Type B pancreatic cell (in vitro differentiated cells): ENCODE results near the gene CCND1. TPM values are rescaled to one million over a fixed set of nuclear protein-coding genes. Genes with fewer than 3 reads are reported as not detected.
A peak's percentile ranks its signal among the peaks of the same experiment; 100 is the strongest.

Source experiments
- DNase-seq: peaks from one replicate; pipeline ENCODE4 v3.0.0; 2021; ENCODE audit warnings: mixed read lengths; ENCODE audit not compliant: unreplicated experiment; ENCODE audit errors: extremely low spot score
- H3K27ac Mint-ChIP-seq: 2 replicates; pipeline ENCODE4 v1.8.0; 2021; ENCODE audit warnings: mild to moderate bottlenecking, mixed read lengths
- H3K27me3 Mint-ChIP-seq: 2 replicates; pipeline ENCODE4 v1.8.0; 2021; ENCODE audit warnings: mixed read lengths
- H3K36me3 Mint-ChIP-seq: 2 replicates; pipeline ENCODE4 v1.8.0; 2021; ENCODE audit warnings: mixed read lengths
- H3K4me1 Mint-ChIP-seq: one replicate; pipeline ENCODE4 v1.8.0; 2021; ENCODE audit warnings: mixed read lengths; ENCODE audit not compliant: unreplicated experiment
- H3K4me3 Mint-ChIP-seq: 2 replicates; pipeline ENCODE4 v1.8.0; 2021; ENCODE audit warnings: mild to moderate bottlenecking, mixed read lengths
- H3K9me3 Mint-ChIP-seq: 2 replicates; pipeline ENCODE4 v1.8.0; 2021; ENCODE audit warnings: mixed read lengths
- total RNA-seq: library from RNA; stranded (reverse); gene quantifications from 2 replicates; pipeline ENCODE4 v1.2.1, GENCODE V29; 2021; ENCODE audit warnings: low replicate concordance
- TF ChIP-seq, protein P1 (sequence below): fragments of 200-600 bp; sonication (generic); conservative IDR thresholded peaks from 2 replicates; pipeline ENCODE4 v1.5.0; 2021; ENCODE audit warnings: antibody characterized with exemption, mild to moderate bottlenecking

CCND1 gene
- total RNA-seq, 1 donor from 2014 or later, result 299 TPM

GRCh38 chr11:69635804-69636511 is 5.0 kb upstream of the CCND1 start:
- Mint-ChIP-seq H3K27me3 (peaks cover 11% of the 10 kb centered on the region), H3K9me3 (no peaks in the 10 kb centered on the region), H3K4me3 (peak overlapping the region; percentile 84), H3K4me1 (peaks cover 13% of the 10 kb centered on the region), H3K27ac (peak overlapping the region; percentile 89), H3K36me3 (peaks cover 2% of the 10 kb centered on the region)
- DNase-seq, result no peak
- TF ChIP-seq, protein P1, sequence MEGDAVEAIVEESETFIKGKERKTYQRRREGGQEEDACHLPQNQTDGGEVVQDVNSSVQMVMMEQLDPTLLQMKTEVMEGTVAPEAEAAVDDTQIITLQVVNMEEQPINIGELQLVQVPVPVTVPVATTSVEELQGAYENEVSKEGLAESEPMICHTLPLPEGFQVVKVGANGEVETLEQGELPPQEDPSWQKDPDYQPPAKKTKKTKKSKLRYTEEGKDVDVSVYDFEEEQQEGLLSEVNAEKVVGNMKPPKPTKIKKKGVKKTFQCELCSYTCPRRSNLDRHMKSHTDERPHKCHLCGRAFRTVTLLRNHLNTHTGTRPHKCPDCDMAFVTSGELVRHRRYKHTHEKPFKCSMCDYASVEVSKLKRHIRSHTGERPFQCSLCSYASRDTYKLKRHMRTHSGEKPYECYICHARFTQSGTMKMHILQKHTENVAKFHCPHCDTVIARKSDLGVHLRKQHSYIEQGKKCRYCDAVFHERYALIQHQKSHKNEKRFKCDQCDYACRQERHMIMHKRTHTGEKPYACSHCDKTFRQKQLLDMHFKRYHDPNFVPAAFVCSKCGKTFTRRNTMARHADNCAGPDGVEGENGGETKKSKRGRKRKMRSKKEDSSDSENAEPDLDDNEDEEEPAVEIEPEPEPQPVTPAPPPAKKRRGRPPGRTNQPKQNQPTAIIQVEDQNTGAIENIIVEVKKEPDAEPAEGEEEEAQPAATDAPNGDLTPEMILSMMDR, result no peak

DNA sequence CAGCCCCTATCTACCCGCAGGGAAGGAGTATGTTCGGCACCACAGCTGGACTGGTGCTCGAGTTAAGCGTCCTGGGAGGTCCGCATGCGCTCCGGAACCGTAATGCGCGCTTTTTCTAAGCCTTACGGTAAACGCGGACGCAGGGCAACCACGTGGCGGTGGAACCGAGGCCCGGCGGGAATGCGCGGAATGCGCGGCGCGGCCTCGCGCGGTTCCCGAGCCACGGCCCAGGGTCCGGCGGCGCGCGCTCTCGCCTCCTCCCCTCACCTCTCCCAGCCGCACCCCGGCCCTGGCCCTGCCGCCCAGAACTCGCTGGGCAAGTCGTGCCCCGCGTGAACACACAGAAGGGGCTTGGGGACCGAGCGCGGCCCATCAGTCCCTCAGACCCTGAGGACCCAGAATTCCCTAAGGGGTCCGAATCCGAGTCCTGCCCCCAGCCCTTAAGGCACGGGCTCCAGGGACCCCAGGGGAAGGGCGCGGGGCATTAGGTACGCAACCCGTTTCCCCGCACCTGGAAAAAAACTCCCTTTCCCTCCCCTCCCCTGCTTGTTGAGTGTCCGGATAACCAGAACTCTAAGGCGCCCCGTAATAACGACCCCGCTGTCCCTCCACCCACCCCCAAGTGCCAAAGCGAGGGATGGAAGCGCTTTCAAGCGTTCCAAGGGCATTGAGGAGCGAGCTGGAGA is 4.3 kb upstream of the CCND1 start:
- TF ChIP-seq, protein P1, result no peak
- Mint-ChIP-seq H3K27ac (peak overlapping the region; percentile 89), H3K4me1 (peaks cover 13% of the 10 kb centered on the region), H3K4me3 (peak overlapping the region; percentile 84), H3K27me3 (peaks cover 13% of the 10 kb centered on the region), H3K9me3 (no peaks in the 10 kb centered on the region), H3K36me3 (peaks cover 4% of the 10 kb centered on the region)
- DNase-seq, result peak; percentile 90

GRCh38 chr11:69637198-69637940 is 3.6 kb upstream of the CCND1 start:
- Mint-ChIP-seq H3K27ac (peak overlapping the region; percentile 98), H3K9me3 (no peaks in the 10 kb centered on the region), H3K27me3 (peaks cover 13% of the 10 kb centered on the region), H3K4me3 (peak overlapping the region; percentile 89), H3K36me3 (peaks cover 4% of the 10 kb centered on the region), H3K4me1 (peaks cover 13% of the 10 kb centered on the region)
- peak; percentile 72 for DNase-seq
- TF ChIP-seq, protein P1, result no peak

GRCh38 chr11:69637941-69638871 is 2.8 kb upstream of the CCND1 start:
- H3K4me3 Mint-ChIP-seq, result peak overlapping the region; percentile 89
- H3K27me3 Mint-ChIP-seq, result peaks cover 13% of the 10 kb centered on the region
- no peaks in the 10 kb centered on the region for H3K9me3 Mint-ChIP-seq
- DNase-seq, result peak; percentile 81
- TF ChIP-seq, protein P1, result no peak
- peaks cover 13% of the 10 kb centered on the region for H3K4me1 Mint-ChIP-seq
- peaks cover 4% of the 10 kb centered on the region for H3K36me3 Mint-ChIP-seq
- peak overlapping the region; percentile 98 for H3K27ac Mint-ChIP-seq
